ENCODE measurements around the gene AKT2.

DNA sequence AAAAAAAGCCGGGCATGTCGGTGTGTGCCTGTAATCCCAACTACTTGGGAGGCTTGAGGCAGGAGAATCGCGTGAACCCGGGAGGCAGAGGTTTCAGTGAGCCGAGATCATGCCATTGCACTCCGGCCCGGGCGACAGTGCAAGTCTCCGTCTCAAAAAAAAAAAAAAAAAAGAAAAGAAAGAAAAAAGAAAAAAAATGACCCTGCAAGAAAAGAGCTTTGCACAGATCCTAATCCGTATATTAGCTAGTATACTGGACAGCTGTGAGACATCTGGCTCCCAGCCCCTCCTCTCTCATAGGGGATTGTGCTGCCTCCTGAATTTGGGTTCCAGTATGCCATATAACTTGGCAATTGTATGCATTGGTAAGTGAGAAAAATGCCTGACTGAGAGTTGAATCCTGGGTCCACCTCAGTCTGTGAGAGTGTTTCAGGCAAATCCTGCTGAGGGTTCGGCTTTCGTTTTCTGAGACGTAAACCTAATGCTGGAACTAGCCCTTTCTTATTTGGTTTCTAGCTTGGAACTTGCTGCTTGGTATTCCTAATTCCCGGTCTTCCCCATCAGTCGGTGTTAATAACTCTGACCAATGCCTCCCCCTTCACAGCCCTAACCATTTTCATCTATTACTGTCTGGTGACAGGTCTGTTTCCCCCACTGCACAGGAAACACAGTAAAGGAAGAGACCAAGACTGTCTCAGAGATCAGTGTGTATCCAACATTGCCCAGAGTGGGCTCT lies 1.3 kb upstream of the AKT2 start:
- TF ChIP-seq POLR2A (IDR thresholded peaks at IDR 0.05) = no peak
- no peak for TF ChIP-seq CTCF (IDR thresholded peaks at IDR 0.05 in 4 of 5, conservative IDR thresholded peaks at IDR 0.05 in 1 of 5)

Data from gastrocnemius medialis (tissue), 4 donors.